ENCODE results near the gene CCDC85C. TPM values are rescaled to one million over a fixed set of nuclear protein-coding genes. Genes with fewer than 3 reads are reported as not detected.

Gene CCDC85C
- total RNA-seq, 1 donor from 2014 or later, result 1.9 TPM

- ATAC-seq (ENCODE audit: low read depth) (no peak), DNase-seq (no peak)
- no peak overlapping the region for H3K4me3 Mint-ChIP-seq
- peaks cover 7% of the 10 kb centered on the region for H3K4me1 Mint-ChIP-seq
- no peak overlapping the region for H3K27ac Mint-ChIP-seq
- intact Hi-C loops (cut with micrococcal nuclease), result no loop called here
- POLR2A ChIA-PET, result no interaction called here
- CTCF ChIA-PET, result no interaction called here
- H3K9me3 Mint-ChIP-seq, result no peaks in the 10 kb centered on the region
- H3K36me3 Mint-ChIP-seq (ENCODE audit: low read depth), result no peaks in the 10 kb centered on the region
- no peak for TF ChIP-seq CTCF (IDR thresholded peaks at IDR 0.05)
- H3K27me3 Mint-ChIP-seq, result no peaks in the 10 kb centered on the region
Measured at GRCh38 chr14:99593971-99594841, 9.8 kb downstream of the CCDC85C start.

- H3K36me3 Mint-ChIP-seq (ENCODE audit: low read depth), result no peaks in the 10 kb centered on the region
- POLR2A ChIA-PET, result no interaction called here
- ATAC-seq (ENCODE audit: low read depth) (no peak), DNase-seq (no peak)
- H3K4me3 Mint-ChIP-seq, result no peak overlapping the region
- no peak for TF ChIP-seq CTCF (IDR thresholded peaks at IDR 0.05)
- H3K27me3 Mint-ChIP-seq, result no peaks in the 10 kb centered on the region
- peaks cover 7% of the 10 kb centered on the region for H3K4me1 Mint-ChIP-seq
- H3K27ac Mint-ChIP-seq, result no peak overlapping the region
- no peaks in the 10 kb centered on the region for H3K9me3 Mint-ChIP-seq
- CTCF ChIA-PET, result no interaction called here
- intact Hi-C loops (cut with micrococcal nuclease), result no loop called here
Measured at GRCh38 chr14:99592933-99593753, 10.9 kb downstream of the CCDC85C start.

- no peaks in the 10 kb centered on the region for H3K27me3 Mint-ChIP-seq
- H3K36me3 Mint-ChIP-seq (ENCODE audit: low read depth), result no peaks in the 10 kb centered on the region
- peaks cover 7% of the 10 kb centered on the region for H3K4me1 Mint-ChIP-seq
- ChIA-PET POLR2A (no interaction called here), CTCF (no interaction called here)
- H3K27ac Mint-ChIP-seq, result no peak overlapping the region
- H3K9me3 Mint-ChIP-seq, result no peaks in the 10 kb centered on the region
- H3K4me3 Mint-ChIP-seq, result no peak overlapping the region
- ATAC-seq (ENCODE audit: low read depth) (no peak), DNase-seq (no peak)
- intact Hi-C loops (cut with micrococcal nuclease), result no loop called here
- TF ChIP-seq CTCF (IDR thresholded peaks at IDR 0.05), result no peak
Measured at GRCh38 chr14:99592394-99592793, 11.6 kb downstream of the CCDC85C start.

GRCh38 chr14:99590746-99591555 lies 13.1 kb downstream of the CCDC85C start:
- DNase-seq, result no peak
- POLR2A ChIA-PET, result no interaction called here
- intact Hi-C loops (cut with micrococcal nuclease), result no loop called here
- TF ChIP-seq CTCF (IDR thresholded peaks at IDR 0.05), result no peak
- Mint-ChIP-seq H3K36me3 (ENCODE audit: low read depth) (no peaks in the 10 kb centered on the region), H3K27ac (no peak overlapping the region), H3K9me3 (no peaks in the 10 kb centered on the region), H3K4me3 (no peak overlapping the region), H3K27me3 (no peaks in the 10 kb centered on the region), H3K4me1 (peaks cover 7% of the 10 kb centered on the region)
- CTCF ChIA-PET, result no interaction called here
- ATAC-seq (ENCODE audit: low read depth), result no peak

Measured in activated B cell treated with CpG ODN at 0.5 μM for 24 hours (primary cell).